OCI-LY1 (cell line): ENCODE results near the gene MIS18A.

Experiments
- H2AFZ ChIP-seq: fragments of 200-600 bp; sonication (generic), shearing (Covaris generic); 2 replicates; pipeline ENCODE4 v1.6.0; 2014; ENCODE audit warnings: antibody characterized with exemption, mild to moderate bottlenecking, low read length
- H3F3A ChIP-seq: fragments of 200-600 bp; sonication (generic), shearing (Covaris generic); 2 replicates; pipeline ENCODE4 v1.6.0; 2014; ENCODE audit warnings: mild to moderate bottlenecking, antibody characterized with exemption, low read length, moderate library complexity; ENCODE audit not compliant: insufficient read depth
- H3K27ac ChIP-seq: fragments of 200-600 bp; sonication (generic); 2 replicates; pipeline ENCODE4 v1.5.1; 2014; ENCODE audit warnings: low read length, mixed run types, mild to moderate bottlenecking, low read depth; ENCODE audit not compliant: poor library complexity, severe bottlenecking
- H3K27me3 ChIP-seq: fragments of 200-600 bp; sonication (generic); 2 replicates; pipeline ENCODE4 v1.6.0; 2014; ENCODE audit warnings: antibody characterized with exemption, mild to moderate bottlenecking, low read length, moderate library complexity; ENCODE audit not compliant: insufficient read depth
- H3K36me3 ChIP-seq: fragments of 200-600 bp; sonication (generic); 2 replicates; pipeline ENCODE4 v1.6.1; 2014; ENCODE audit warnings: mild to moderate bottlenecking, antibody characterized with exemption, low read length, moderate library complexity, mixed read lengths; ENCODE audit not compliant: insufficient read depth
- H3K4me1 ChIP-seq: fragments of 200-600 bp; sonication (generic); 2 replicates; pipeline ENCODE4 v1.5.1; 2014; ENCODE audit warnings: mild to moderate bottlenecking, low read length, moderate library complexity; ENCODE audit not compliant: insufficient read depth, severe bottlenecking
- H3K4me2 ChIP-seq: fragments of 200-600 bp; sonication (generic), shearing (Covaris generic); 2 replicates; pipeline ENCODE4 v1.6.1; 2014; ENCODE audit warnings: low read length
- H3K4me3 ChIP-seq: fragments of 200-600 bp; sonication (generic); 2 replicates; pipeline ENCODE4 v1.5.1; 2014; ENCODE audit warnings: low read length, low read depth, mild to moderate bottlenecking, mixed read lengths; ENCODE audit not compliant: poor library complexity, severe bottlenecking
- H3K79me2 ChIP-seq: fragments of 200-600 bp; shearing (Covaris generic); 2 replicates; pipeline ENCODE4 v1.6.1; 2016; ENCODE audit warnings: mixed run types, low read length, mixed read lengths; ENCODE audit not compliant: insufficient read depth
- H3K9ac ChIP-seq: fragments of 200-600 bp; sonication (generic), shearing (Covaris generic); 2 replicates; pipeline ENCODE4 v1.6.1; 2014; ENCODE audit warnings: mild to moderate bottlenecking, low read length, mixed read lengths
- H3K9me2 ChIP-seq: fragments of 200-600 bp; sonication (generic), shearing (Covaris generic); 2 replicates; pipeline ENCODE4 v1.6.1; 2014; ENCODE audit warnings: low read depth, mild to moderate bottlenecking, low read length, mixed read lengths
- H3K9me3 ChIP-seq: fragments of 200-600 bp; shearing (Covaris generic); 2 replicates; pipeline ENCODE4 v1.6.1; 2014; ENCODE audit warnings: low read length, mixed read lengths
- H4K20me1 ChIP-seq: fragments of 200-600 bp; sonication (generic), shearing (Covaris generic); 2 replicates; pipeline ENCODE4 v1.6.0; 2016; ENCODE audit warnings: mild to moderate bottlenecking, low read length; ENCODE audit not compliant: insufficient read depth
- CTCF ChIP-seq: fragments of 200-600 bp; sonication (generic), shearing (Covaris generic); IDR thresholded peaks from 2 replicates; pipeline ENCODE4 v1.5.1; 2017; ENCODE audit warnings: mild to moderate bottlenecking, antibody characterized with exemption, low read length, moderate library complexity, mixed read lengths
- EZH2 ChIP-seq: fragments of 200-600 bp; sonication (generic), shearing (Covaris generic); IDR thresholded peaks from 2 replicates; pipeline ENCODE4 v1.8.0; 2017; ENCODE audit warnings: borderline replicate concordance, mixed run types, mild to moderate bottlenecking, antibody characterized with exemption, low read length, moderate library complexity, mixed read lengths

The MIS18A gene

GRCh38 chr21:32256873-32257620 is 21.8 kb downstream of the MIS18A start:
- Histone ChIP-seq H4K20me1 (no peaks in the 10 kb centered on the region), H3K4me1 (no peaks in the 10 kb centered on the region), H3K36me3 (no peaks in the 10 kb centered on the region), H3K79me2 (no peaks in the 10 kb centered on the region), H3F3A (no peaks in the 10 kb centered on the region), H3K4me2 (no peak overlapping the region), H3K4me3 (no peak overlapping the region), H2AFZ (no peak overlapping the region), H3K9me3 (no peaks in the 10 kb centered on the region), H3K9ac (no peak overlapping the region), H3K27ac (no peak overlapping the region), H3K9me2 (no peaks in the 10 kb centered on the region), H3K27me3 (no peaks in the 10 kb centered on the region)
- TF ChIP-seq CTCF (no peak), EZH2 (no peak)

- no peak overlapping the region for H2AFZ ChIP-seq
- no peak overlapping the region for H3K4me2 ChIP-seq
- no peaks in the 10 kb centered on the region; the same call in 1 of the 2 replicates for H3K27me3 ChIP-seq
- H3F3A ChIP-seq = no peaks in the 10 kb centered on the region
- no peaks in the 10 kb centered on the region for H3K79me2 ChIP-seq
- H3K27ac ChIP-seq = no peak overlapping the region
- no peaks in the 10 kb centered on the region for H3K9me3 ChIP-seq
- no peak for TF ChIP-seq EZH2
- TF ChIP-seq CTCF = no peak
- H3K9me2 ChIP-seq = no peaks in the 10 kb centered on the region
- no peak overlapping the region for H3K9ac ChIP-seq
- no peak overlapping the region for H3K4me3 ChIP-seq
- no peaks in the 10 kb centered on the region for H4K20me1 ChIP-seq
- H3K4me1 ChIP-seq = no peaks in the 10 kb centered on the region
- H3K36me3 ChIP-seq = no peaks in the 10 kb centered on the region
These were observed 22.6 kb downstream of the MIS18A start for GRCh38 chr21:32256251-32256650.

GRCh38 chr21:32253215-32253641 is 25.6 kb downstream of the MIS18A start:
- H3K4me3 ChIP-seq = no peak overlapping the region
- no peak for TF ChIP-seq CTCF
- H3K79me2 ChIP-seq = no peaks in the 10 kb centered on the region
- no peak overlapping the region for H3K27ac ChIP-seq
- H3K36me3 ChIP-seq = no peaks in the 10 kb centered on the region
- no peaks in the 10 kb centered on the region for H3K4me1 ChIP-seq
- no peaks in the 10 kb centered on the region for H3K9me3 ChIP-seq
- H3K27me3 ChIP-seq = no peaks in the 10 kb centered on the region; the same call in 1 of the 2 replicates
- H3K9me2 ChIP-seq = no peaks in the 10 kb centered on the region
- H3K9ac ChIP-seq = no peak overlapping the region
- H3F3A ChIP-seq = no peaks in the 10 kb centered on the region
- no peak overlapping the region for H3K4me2 ChIP-seq
- no peaks in the 10 kb centered on the region for H4K20me1 ChIP-seq
- H2AFZ ChIP-seq = no peak overlapping the region
